ENCODE results near the gene DRD2. TPM values are rescaled to one million over a fixed set of nuclear protein-coding genes. Genes with fewer than 3 reads are reported as not detected.

The DRD2 gene
- total RNA-seq, 1 experiment from 2014 or later, result 0.44 TPM

- Histone ChIP-seq H3K18ac (ENCODE audit: insufficient read length, low read depth, low read length) (no peak overlapping the region), H3K27ac (ENCODE audit: insufficient read length, low read depth, low read length) (no peak overlapping the region), H3K9ac (ENCODE audit: extremely low read depth, insufficient read length, low read length) (no peak overlapping the region), H2BK12ac (ENCODE audit: insufficient read length, low read depth, low read length) (no peak overlapping the region), H2AFZ (ENCODE audit: low read length) (no peak overlapping the region), H4K8ac (replicated peaks; ENCODE audit: insufficient read length, low read depth, low read length) (no peak overlapping the region), H3K14ac (ENCODE audit: insufficient read depth, low read length) (no peak overlapping the region), H3T11ph (ENCODE audit: low read length) (no peak overlapping the region), H2AK5ac (ENCODE audit: insufficient read length, low read length) (no peak overlapping the region), H2BK5ac (ENCODE audit: insufficient read length, low read length) (no peak overlapping the region), H4K91ac (ENCODE audit: insufficient read length, low read depth, low read length) (no peak overlapping the region), H3K4me2 (ENCODE audit: insufficient read depth, insufficient read length, low read length) (no peak overlapping the region), H3K27me3 (ENCODE audit: insufficient read depth, low read length) (peaks cover 2% of the 10 kb centered on the region; the same call in 1 of the 2 replicates), H4K5ac (ENCODE audit: insufficient read length, low read depth, low read length) (no peak overlapping the region), H3K23me2 (ENCODE audit: insufficient read length, low read depth, low read length, poor library complexity, severe bottlenecking) (no peaks in the 10 kb centered on the region), H4K20me1 (ENCODE audit: control insufficient read depth, insufficient read depth, insufficient read length) (no peaks in the 10 kb centered on the region), H3K79me2 (ENCODE audit: insufficient read depth, low read length) (no peaks in the 10 kb centered on the region), H3K79me1 (ENCODE audit: insufficient read depth, low read depth, low read length, poor library complexity, severe bottlenecking) (no peaks in the 10 kb centered on the region), H3K56ac (ENCODE audit: insufficient read length, low read depth, low read length) (no peak overlapping the region), H3K23ac (ENCODE audit: insufficient read length, low read depth, low read length) (no peak overlapping the region), H3K4ac (ENCODE audit: low read depth, low read length) (no peak overlapping the region), H2BK15ac (ENCODE audit: low read depth, low read length) (no peak overlapping the region), H3K9me3 (ENCODE audit: control insufficient read depth, low read depth, low read length) (no peaks in the 10 kb centered on the region), H2BK120ac (ENCODE audit: low read depth, low read length, poor library complexity, severe bottlenecking) (no peak overlapping the region), H2BK20ac (ENCODE audit: low read depth, low read length, poor library complexity, severe bottlenecking) (no peak overlapping the region), H3K4me1 (ENCODE audit: insufficient read depth, low read length) (no peaks in the 10 kb centered on the region; the same call in none of the 2 replicates)
- Mint-ChIP-seq H3K4me1 (peaks cover 13 to 31% of the 10 kb centered on the region in 2 experiments), H3K36me3 (ENCODE audit: insufficient read depth in 1 of 3, low read depth in 3 of 3) (no peaks in the 10 kb centered on the region), H3K27ac (no peak overlapping the region), H3K9me3 (no peaks in the 10 kb centered on the region), H3K27me3 (ENCODE audit: low read depth) (peaks cover 38% of the 10 kb centered on the region), H3K4me3 (no peak overlapping the region)
- WGBS (ENCODE audit: extremely low coverage, insufficient read length, low lambda C conversion rate), result no CpG with 5 or more reads among the region's 8 CpGs
- DNase-seq, result no peak
- no peak for TF ChIP-seq CTCF (conservative IDR thresholded peaks at IDR 0.05)
Measured at GRCh38 chr11:113468726-113469345, 6.4 kb downstream of the DRD2 start.

Data from H9 (cell line).